Measurements from ENCODE around the gene KRTAP10-3.
A peak's percentile ranks its signal among the peaks of the same experiment; 100 is the strongest.
"Not testable (repeated sequence)": the region's sequence is repeated elsewhere in the genome, so short reads cannot be mapped to it uniquely, and the experiment has no call there.

The KRTAP10-3 gene

DNA sequence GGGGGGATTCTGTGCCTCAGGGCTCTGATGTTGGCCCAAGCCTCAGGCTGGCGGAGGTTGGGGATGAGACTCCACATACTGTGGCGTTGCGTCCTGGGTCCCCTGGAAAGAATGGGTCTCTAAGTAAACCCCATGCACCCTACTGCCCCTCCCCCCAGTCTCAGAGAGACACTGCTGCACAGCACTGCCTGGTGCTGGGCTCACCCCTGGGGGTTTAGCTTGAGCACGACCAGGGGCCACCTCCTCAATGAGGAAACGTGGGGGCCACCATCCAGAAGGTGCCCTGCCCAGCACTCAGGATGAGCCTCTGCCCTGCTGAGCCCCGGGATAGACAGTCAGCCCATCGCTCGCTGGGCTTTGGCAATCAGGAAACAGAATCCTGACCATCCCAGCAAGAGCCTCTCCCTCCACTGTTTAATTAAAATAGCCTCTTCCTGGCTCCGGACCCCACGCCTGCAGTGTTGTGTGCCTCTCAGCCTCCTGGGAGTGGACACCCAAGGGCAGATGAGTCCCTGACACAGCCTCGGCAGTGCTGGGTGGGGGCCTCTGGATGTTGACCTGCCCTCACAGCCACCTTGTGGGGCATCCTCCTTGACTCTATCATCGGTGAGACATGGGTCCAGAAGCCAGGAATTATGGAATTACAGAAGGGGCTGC, 11.4 kb upstream of the KRTAP10-3 start:
- DNase-seq: no peak

DNA sequence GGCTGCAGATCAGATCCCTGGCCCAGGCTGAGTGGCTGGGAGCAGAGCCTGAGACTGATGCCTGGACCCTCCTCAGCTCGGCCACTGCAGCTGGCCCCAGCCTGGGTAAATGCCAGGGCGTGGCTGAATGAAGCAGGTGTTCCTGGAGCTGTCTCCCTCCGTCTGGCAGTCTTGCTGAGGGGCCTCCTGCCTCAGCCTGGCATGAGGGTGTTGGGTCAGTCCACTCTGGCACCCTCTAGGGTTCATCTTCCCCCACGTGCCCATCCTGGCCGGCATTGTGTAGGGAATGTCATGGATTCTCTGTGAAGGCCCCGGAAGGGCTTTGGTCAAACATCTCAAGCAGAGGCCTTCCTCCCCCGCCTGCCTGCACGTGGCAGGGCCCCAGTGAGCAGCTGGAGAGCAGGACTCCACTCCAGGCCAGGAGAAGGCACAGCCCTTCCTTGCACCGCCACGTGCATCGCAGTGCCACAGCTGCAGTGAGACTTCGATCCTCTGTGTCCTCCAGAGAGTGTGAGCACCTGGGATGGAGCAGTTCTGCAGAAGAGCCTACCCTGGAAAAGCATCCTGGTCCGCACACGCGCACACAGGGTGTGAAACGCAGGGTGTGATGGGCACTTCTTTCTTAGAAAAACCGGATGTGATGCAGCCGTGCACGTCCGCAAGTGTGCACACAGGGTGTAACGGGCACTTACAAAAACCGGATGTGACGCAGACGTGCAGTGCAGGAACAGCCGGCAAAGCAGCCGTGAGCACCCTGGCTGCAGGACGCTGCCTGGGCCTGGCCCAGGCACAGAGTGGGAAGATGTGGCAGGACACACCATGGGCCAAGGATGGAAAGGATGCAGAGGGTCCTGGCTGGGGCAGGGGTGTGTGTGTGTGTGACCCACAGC, 10.3 kb upstream of the KRTAP10-3 start:
- DNase-seq: no peak

DNA sequence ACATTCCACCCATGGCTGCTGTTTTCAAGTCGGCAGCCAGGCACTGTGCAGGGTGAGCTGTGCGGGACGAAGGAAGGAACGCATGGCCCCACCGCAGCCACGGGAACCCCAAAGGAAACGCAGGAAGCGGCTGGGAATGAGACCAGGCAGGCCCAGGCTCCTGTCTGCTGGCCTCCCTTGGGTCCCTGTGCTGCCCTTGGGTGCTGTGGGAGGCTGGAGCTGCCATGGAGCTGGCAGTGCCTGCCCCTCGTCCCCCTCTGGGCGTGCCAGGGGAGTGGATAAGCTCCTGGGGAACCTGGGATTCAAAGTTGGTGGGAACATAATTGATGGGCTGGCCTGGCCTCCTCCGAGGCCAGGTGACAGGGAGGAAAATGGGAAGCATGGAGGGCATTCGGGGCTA, 9.7 kb upstream of the KRTAP10-3 start:
- DNase-seq: no peak

GRCh38 chr21:44567481-44568171, 9.0 kb upstream of the KRTAP10-3 start:
- no peak for DNase-seq

DNA sequence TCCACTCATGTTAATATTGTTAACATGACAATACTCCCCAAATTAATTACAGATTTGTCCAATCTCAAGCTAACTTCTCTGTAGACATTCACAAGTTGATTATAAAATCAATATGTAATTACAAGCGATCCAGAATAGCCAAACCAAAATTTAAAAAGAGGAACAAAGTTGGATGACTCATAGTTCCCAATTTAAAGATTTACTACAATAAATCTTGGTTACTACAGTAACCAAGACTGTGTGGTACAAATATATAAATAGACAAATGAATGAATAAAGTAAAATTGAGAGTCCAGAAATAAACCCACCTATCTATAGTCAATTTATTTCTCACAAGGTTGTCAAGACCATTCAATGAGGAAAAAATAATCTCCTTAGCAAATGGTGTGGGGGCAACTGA, 7.8 kb upstream of the KRTAP10-3 start:
- DNase-seq: peak; percentile 48

- DNase-seq: no peak
Observed at GRCh38 chr21:44564886-44565598, 6.4 kb upstream of the KRTAP10-3 start.

GRCh38 chr21:44564099-44564498, 5.5 kb upstream of the KRTAP10-3 start:
- DNase-seq: no peak

- not testable (repeated sequence) for DNase-seq
Observed at GRCh38 chr21:44558329-44558675, 293 bp downstream of the KRTAP10-3 start.

- no peak for DNase-seq
Observed at GRCh38 chr21:44557491-44558328, 885 bp downstream of the KRTAP10-3 start.

DNA sequence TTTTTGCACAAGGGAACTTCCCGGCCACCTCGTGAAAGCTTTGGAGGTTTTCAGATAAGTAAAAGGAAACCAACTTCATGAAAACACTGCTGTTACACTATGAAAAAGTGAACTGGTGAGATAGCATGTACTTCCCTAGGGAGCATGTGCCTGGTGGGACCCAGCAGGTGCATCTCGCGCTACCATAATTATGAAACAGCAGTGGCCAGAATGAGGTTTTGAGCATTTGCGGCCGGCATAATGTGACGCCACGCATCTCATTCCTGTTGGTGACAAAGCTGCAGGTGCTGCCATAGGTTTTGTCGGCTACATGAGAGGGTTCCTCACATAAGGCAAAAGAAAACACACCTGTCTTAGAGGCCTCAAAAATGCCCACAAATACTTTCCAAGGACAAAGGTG, 1.7 kb downstream of the KRTAP10-3 start:
- DNase-seq: no peak

DNA sequence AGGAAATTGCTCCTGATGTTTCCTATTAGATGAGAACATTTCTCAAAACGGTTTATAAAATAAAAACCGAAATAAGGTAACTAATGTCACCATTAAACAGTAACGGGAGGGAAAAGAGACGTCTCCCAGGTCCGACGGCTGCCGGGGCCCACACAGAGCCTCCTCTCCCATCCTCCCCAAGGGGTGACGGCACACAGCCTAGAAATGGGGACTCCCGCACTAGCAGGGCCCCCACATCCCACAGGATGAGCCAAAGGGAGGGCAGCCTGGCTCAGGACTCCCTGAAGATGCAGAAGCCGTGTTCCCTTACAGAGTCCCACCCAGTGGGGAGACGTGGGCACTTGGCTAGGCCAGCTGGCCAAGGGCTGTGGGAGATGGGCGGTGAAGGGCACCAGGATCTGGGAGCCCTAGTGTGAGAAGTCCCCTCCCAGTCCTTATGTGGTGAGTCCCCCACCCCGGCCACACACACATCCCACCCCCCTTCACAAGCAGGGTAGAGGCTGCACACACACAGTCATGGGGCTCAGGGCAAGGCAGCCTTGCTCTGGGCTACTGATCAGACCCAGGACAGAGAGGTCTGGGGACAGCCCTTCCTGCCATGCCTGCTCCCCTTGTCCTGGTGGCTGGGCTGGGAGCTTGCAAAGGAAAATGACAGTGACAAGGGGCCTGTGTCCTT, 3.3 kb downstream of the KRTAP10-3 start:
- DNase-seq: no peak

DNA sequence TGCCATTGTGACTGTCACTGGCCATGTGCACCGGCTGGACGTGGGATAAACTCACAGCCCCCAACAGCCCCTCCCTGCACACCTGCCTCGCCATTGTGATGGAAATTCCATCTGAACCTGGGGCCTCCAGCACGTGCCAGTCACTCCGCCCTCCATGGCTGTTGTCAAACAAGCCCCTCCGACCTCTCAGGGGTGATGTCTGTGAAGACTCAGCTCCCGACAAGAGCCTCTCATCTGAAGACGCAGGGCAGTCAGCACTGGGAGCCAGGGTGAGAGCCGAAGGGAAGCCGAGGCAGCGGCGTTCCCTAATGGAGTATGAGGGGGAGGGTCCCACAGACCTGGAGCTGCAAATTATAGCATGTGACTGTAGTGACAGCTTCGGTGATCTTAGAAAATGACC, 5.9 kb downstream of the KRTAP10-3 start:
- no peak for DNase-seq

DNA sequence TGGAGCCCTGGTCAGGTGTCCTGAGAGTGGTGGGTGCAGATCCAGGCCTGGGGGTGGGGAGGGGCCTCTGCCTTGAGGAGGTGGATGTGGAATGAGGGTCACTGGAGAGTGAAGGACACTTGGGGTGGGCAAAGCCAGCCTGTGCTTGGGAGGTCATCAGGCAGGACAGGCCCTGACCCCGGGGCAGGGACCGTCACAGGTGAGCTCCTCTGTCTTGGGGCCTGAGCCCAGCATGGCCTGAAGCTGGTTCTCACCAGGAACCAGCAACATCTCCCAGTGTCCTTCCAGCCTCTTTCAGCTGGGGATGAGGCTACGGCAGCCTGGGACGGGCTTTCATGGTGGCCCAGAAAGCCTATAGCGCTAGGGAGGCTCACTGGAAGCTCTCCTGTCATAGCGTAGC, 6.5 kb downstream of the KRTAP10-3 start:
- DNase-seq: no peak

DNA sequence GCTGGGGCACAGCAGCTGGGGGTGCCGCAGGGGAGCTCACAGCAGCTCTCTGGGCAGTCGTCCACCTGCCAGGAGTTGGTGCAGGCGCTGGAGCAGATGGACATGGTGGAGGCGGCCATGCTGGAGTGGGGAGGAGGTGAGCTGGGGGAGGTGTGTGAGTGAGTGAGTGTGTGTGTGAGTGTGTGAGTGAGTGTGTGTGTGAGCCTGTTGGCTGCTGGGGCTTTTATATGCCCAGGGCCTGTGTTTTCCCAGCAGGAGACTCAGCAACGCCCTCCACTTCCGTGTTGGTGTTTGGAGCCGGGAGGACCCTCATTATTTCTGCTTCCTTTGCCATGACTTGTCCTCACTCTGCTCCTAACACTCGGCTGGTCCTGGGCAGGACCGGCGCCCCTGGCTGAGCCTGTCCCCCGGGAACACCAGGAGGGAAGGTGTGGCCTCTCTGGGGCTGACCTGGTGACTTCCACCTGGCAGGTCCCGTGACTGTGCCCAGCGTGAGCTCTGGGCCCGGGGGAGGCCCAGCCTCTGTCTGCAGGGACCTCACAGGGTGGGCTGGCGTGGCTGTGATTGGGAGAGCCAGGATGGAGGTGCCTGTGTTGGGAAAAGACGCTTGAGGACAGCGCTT, 7.1 kb downstream of the KRTAP10-3 start, which contains the start of gene KRTAP10-2:
KRTAP10-2 (minus strand) TSS at position 166 of the 622 bp plus-strand sequence; CDS start at position 119, 47 bp downstream.
- DNase-seq: no peak

DNA sequence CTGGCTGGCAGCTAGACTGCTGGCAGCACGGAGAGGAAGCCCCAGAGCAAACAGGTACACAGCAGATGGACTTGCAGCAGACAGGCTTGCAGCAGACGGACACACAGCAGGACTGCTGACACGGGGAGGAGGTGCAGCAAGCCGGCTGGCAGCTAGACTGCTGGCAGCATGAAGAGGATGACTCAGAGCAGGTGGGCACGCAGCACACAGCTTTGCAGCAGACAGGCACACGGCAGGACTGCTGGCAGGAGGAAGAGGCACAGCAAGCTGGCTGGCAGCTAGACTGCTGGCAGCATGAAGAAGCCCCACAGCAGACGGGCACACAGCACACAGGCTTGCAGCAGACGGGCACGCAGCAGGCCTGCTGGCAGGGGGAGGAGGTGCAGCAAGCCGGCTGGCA, 7.8 kb downstream of the KRTAP10-3 start:
- DNase-seq: no peak

GRCh38 chr21:44550285-44550684, 8.3 kb downstream of the KRTAP10-3 start:
- DNase-seq: not testable (repeated sequence)

DNA sequence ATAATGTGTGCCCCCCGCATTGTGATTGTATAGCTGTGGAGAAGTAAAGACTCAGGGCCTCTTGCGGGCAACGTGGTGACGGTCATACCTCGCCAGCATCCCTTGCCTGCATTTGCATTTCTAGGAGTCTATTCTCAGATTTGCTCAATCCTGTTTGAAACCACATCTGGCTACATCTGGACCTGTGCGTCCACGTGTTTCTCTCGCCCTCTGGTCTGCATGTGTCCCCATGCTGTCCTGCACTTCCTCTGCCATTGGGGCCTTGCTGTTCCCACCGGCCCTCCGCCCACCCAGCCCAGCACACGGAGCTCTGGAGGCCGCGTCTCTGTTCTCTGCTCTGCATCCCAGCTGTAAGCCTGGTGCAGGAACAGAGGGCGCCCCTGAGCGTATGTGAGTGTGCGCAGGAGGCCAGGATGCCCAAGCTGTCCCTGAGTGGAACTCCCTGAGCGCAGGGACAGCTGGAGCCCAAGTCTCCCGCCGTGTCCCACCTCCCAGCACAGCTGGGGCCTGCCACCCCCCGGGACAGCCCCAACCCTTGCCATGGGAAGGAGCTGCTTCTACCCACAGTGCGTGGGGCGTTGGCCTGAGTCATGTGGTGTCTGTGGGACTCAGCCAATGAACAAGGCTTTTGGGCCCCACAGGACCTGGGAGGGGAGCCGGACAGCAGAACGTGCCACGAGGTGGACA, 8.9 kb downstream of the KRTAP10-3 start:
- DNase-seq: no peak

DNA sequence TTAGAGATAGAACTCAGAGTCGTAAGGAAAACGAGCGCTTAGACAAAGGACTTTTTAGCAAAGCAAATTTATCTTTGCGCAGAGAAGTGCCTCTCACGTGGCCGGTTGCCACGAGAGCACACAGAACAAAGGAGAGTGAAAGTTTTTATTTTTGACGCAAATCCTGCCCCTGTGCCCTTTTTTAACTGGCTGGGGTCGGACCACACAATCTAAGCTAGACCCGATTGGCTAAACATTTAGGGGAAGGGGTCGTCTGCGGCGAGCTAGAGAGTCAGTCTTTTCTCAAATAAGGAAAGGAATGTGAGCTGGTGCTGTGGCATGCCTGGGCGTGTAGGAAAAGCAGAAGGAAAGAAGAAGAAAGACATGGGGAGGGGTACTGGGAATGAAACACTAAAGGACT, 9.7 kb downstream of the KRTAP10-3 start:
- no peak for DNase-seq

DNA sequence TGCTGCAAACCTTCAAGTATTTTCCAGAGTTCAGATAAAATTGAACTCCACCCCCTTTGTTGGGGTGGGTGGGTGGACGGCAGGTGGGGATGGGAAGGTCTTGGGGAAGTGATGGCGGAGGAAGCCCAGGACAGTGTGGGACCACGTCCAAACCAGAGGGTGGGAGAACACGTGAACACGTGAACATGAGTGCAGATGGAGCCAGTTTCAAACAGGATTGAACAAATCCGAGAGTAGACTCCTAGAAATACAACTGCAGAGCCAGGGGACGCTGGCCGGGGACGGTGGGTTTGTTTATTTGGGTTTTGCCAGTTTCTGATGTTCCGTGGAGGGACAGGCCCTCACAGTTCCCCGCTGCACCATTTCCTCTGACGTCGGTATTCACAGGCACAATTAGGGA, 10.2 kb downstream of the KRTAP10-3 start:
- no peak for DNase-seq

DNA sequence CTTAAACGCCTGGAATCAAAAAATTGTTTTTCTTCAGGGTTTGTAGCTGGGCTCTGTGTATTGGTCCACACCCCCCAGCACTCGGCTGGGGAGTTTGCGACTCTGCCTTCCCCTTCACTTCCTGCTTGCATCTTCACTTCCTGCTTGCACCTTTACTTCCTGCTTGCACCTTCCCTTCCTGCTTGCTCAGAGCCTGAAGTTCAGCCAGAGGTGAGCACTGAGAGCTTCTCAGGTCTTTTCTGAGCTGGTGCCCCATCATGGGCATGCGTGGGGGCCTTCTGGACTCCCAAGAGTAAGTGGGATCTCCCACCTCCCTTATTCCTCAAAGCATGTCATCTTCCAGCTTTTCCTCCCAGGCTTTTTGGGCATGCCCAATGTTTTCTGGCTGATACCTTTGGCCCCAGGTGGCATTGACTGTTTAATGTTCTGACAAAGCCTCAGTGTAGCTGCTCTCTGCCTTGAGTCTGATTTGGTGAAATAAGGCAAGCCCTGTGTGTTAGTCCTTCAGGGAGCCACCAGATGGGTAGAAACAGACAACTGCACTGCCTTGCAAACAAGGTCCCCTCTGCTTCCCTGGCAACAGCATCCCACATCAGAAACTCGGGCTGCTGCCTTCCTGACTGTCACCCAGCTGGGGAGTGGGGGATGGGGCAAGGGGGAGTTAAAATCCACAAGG, 10.8 kb downstream of the KRTAP10-3 start:
- no peak for DNase-seq

Data from hematopoietic multipotent progenitor cell treated with erythropoietin and hydrocortisone succinate and interleukin-3 and kit ligand, for 4 days (in vitro differentiated cells).